Hepatocyte (in vitro differentiated cells): ENCODE measurements around the gene SNCB. TPM values are rescaled to one million over a fixed set of nuclear protein-coding genes. Genes with fewer than 3 reads are reported as not detected.

ENCODE experiments used
- DNase-seq: peaks from one replicate; pipeline ENCODE4 v3.0.0-alpha.2; 2016; ENCODE audit warnings: low spot score
- H2AFZ ChIP-seq: fragments of 200-600 bp; sonication (generic); 2 replicates; pipeline ENCODE4 v1.6.0; 2016; ENCODE audit warnings: antibody characterized with exemption, mild to moderate bottlenecking
- H3K27ac ChIP-seq: fragments of 200-600 bp; sonication (generic); 2 replicates; pipeline ENCODE4 v1.5.1; 2016; ENCODE audit warnings: mild to moderate bottlenecking
- H3K27me3 ChIP-seq: fragments of 200-600 bp; sonication (generic); 2 replicates; pipeline ENCODE4 v1.6.1; 2016
- H3K36me3 ChIP-seq: fragments of 200-600 bp; sonication (generic); replicated peaks from 2 replicates; pipeline ENCODE4 v1.5.1; 2016; ENCODE audit warnings: low read depth; ENCODE audit not compliant: insufficient read depth
- H3K4me1 ChIP-seq: fragments of 200-600 bp; sonication (generic); 2 replicates; pipeline ENCODE4 v1.5.1; 2016; ENCODE audit warnings: mild to moderate bottlenecking, moderate library complexity; ENCODE audit not compliant: insufficient read depth
- H3K4me2 ChIP-seq: fragments of 200-600 bp; sonication (generic); 2 replicates; pipeline ENCODE4 v1.6.0; 2016
- H3K4me3 ChIP-seq: fragments of 200-600 bp; sonication (generic); 2 replicates; pipeline ENCODE4 v1.5.1; 2016; ENCODE audit warnings: mild to moderate bottlenecking
- H3K79me2 ChIP-seq: fragments of 200-600 bp; sonication (generic); 2 replicates; pipeline ENCODE4 v1.6.0; 2017; ENCODE audit warnings: mild to moderate bottlenecking
- H3K9me2 ChIP-seq: fragments of 200-600 bp; sonication (generic); replicated peaks from 2 replicates; pipeline ENCODE4 v1.6.0; 2017; ENCODE audit warnings: mild to moderate bottlenecking; ENCODE audit not compliant: insufficient read depth
- H3K9me3 ChIP-seq: fragments of 200-600 bp; sonication (generic); 2 replicates; pipeline ENCODE4 v1.5.1; 2016; ENCODE audit warnings: low read depth, mild to moderate bottlenecking
- H4K20me1 ChIP-seq: fragments of 200-600 bp; sonication (generic); 2 replicates; pipeline ENCODE4 v1.6.0; 2016; ENCODE audit warnings: mild to moderate bottlenecking; ENCODE audit not compliant: insufficient read depth, poor library complexity, severe bottlenecking
- CTCF ChIP-seq: fragments of 200-600 bp; sonication (generic); IDR thresholded peaks from 2 replicates; pipeline ENCODE4 v1.5.1; 2016; ENCODE audit warnings: antibody characterized with exemption, mild to moderate bottlenecking; ENCODE audit not compliant: poor library complexity
- EZH2 ChIP-seq: fragments of 200-600 bp; sonication (generic); IDR thresholded peaks from 2 replicates; pipeline ENCODE4 v1.6.1; 2016; ENCODE audit warnings: antibody characterized with exemption, mild to moderate bottlenecking, borderline replicate concordance
- EZH2phosphoT487 ChIP-seq: fragments of 200-600 bp; sonication (generic); IDR thresholded peaks from one replicate; pipeline ENCODE4 v1.6.1; 2018; ENCODE audit warnings: antibody characterized with exemption, mild to moderate bottlenecking, low read depth, moderate library complexity; ENCODE audit not compliant: unreplicated experiment, severe bottlenecking
- WGBS: methylation state at CpG from one replicate; pipeline ENCODE4 v1.1.6; 2016; ENCODE audit warnings: low lambda C conversion rate; ENCODE audit errors: missing lambda C conversion rate; 5-methylcytosine and 5-hydroxymethylcytosine counted together
- polyA plus RNA-seq: library from polyadenylated mRNA; unstranded; fragments of >200 nt; fragmentation: Nextera tagmentation; extraction: Ambion mirVana; gene quantifications from 2 replicates; pipeline ENCODE4 v1.2.1, GENCODE V29; 2016
- total RNA-seq: library from RNA; depleted of rRNA; stranded (reverse); fragments of >200 nt; gene quantifications from 2 replicates; pipeline ENCODE4 v1.2.3, GENCODE V29; 2014

The SNCB gene
- total and polyA plus RNA-seq, 2 experiments from 2014 or later = 0.57 TPM; not detected in 1

- TF ChIP-seq CTCF (no peak), EZH2 (no peak), EZH2phosphoT487 (no peak)
- 83% methylated on average over 4 of the region's 4 CpGs for WGBS
- no peak for DNase-seq
- no peak overlapping the region for H2AFZ ChIP-seq
- no peak overlapping the region for H3K4me3 ChIP-seq
- H3K27me3 ChIP-seq = peaks cover 4% of the 10 kb centered on the region
- H3K4me2 ChIP-seq = no peak overlapping the region
- no peaks in the 10 kb centered on the region for H3K4me1 ChIP-seq
- H4K20me1 ChIP-seq = no peaks in the 10 kb centered on the region
- no peak overlapping the region for H3K27ac ChIP-seq
- no peaks in the 10 kb centered on the region for H3K9me3 ChIP-seq
- H3K9me2 ChIP-seq = no peaks in the 10 kb centered on the region
- no peaks in the 10 kb centered on the region for H3K79me2 ChIP-seq
- no peaks in the 10 kb centered on the region for H3K36me3 ChIP-seq
These were observed 41.1 kb upstream of the SNCB start for GRCh38 chr5:176671399-176671798.

- 84% methylated on average over 8 of the region's 8 CpGs for WGBS
These were observed 40.1 kb upstream of the SNCB start for GRCh38 chr5:176670449-176670848.

GRCh38 chr5:176667637-176668036 is 37.3 kb upstream of the SNCB start:
- H3K4me1 ChIP-seq = no peaks in the 10 kb centered on the region
- H3K36me3 ChIP-seq = no peaks in the 10 kb centered on the region
- no peak for DNase-seq
- no peak for TF ChIP-seq CTCF
- no peak for TF ChIP-seq EZH2phosphoT487
- 78% methylated on average over 7 of the region's 7 CpGs for WGBS
- no peaks in the 10 kb centered on the region for H3K9me3 ChIP-seq
- H3K4me3 ChIP-seq = no peak overlapping the region
- H3K27me3 ChIP-seq = peaks cover 4% of the 10 kb centered on the region
- H3K9me2 ChIP-seq = no peaks in the 10 kb centered on the region
- H3K79me2 ChIP-seq = no peaks in the 10 kb centered on the region
- H3K27ac ChIP-seq = no peak overlapping the region
- H3K4me2 ChIP-seq = no peak overlapping the region
- no peaks in the 10 kb centered on the region for H4K20me1 ChIP-seq
- H2AFZ ChIP-seq = no peak overlapping the region

More at GRCh38 chr5:176670449-176670848, 40.1 kb upstream of the SNCB start:
- DNase-seq = no peak
- TF ChIP-seq EZH2 (no peak), CTCF (no peak), EZH2phosphoT487 (no peak)
- Histone ChIP-seq H3K79me2 (no peaks in the 10 kb centered on the region), H3K27me3 (peaks cover 4% of the 10 kb centered on the region), H3K9me2 (no peaks in the 10 kb centered on the region), H3K4me3 (no peak overlapping the region), H3K4me2 (no peak overlapping the region), H3K4me1 (no peaks in the 10 kb centered on the region), H3K27ac (no peak overlapping the region), H4K20me1 (no peaks in the 10 kb centered on the region), H2AFZ (no peak overlapping the region), H3K9me3 (no peaks in the 10 kb centered on the region), H3K36me3 (no peaks in the 10 kb centered on the region)

GRCh38 chr5:176665517-176665916 is 35.2 kb upstream of the SNCB start:
- Histone ChIP-seq H3K9me3 (no peaks in the 10 kb centered on the region), H3K27me3 (peaks cover 4% of the 10 kb centered on the region), H4K20me1 (no peaks in the 10 kb centered on the region), H3K4me2 (no peak overlapping the region), H3K27ac (no peak overlapping the region), H3K4me1 (no peaks in the 10 kb centered on the region), H3K4me3 (no peak overlapping the region), H2AFZ (no peak overlapping the region), H3K9me2 (no peaks in the 10 kb centered on the region), H3K79me2 (no peaks in the 10 kb centered on the region), H3K36me3 (no peaks in the 10 kb centered on the region)
- TF ChIP-seq CTCF (no peak), EZH2phosphoT487 (no peak), EZH2 (no peak)
- DNase-seq = no peak
- WGBS = 88% methylated on average over 6 of the region's 6 CpGs
